RWPE2 (cell line): ENCODE data around the gene MRPL42.

Experiments used
- ATAC-seq: fragments of 200-7000 bp; cut with Tn5 transposase; 3 replicates; pipeline ENCODE4 v1.9.1; 2021; ENCODE audit warnings: low read depth
- DNase-seq: peaks from one replicate; pipeline ENCODE4 v3.0.0-alpha.2; 2020; ENCODE audit warnings: low spot score
- H3K27ac ChIP-seq: fragments of 450-650 bp; 2 replicates; pipeline ENCODE4 v1.5.1; 2017; ENCODE audit warnings: mild to moderate bottlenecking; ENCODE audit not compliant: poor library complexity, severe bottlenecking
- H3K27me3 ChIP-seq: fragments of 250-450 bp; sonication (Bioruptor Pico); 2 replicates; pipeline ENCODE4 v1.5.1; 2021; ENCODE audit warnings: mild to moderate bottlenecking, moderate library complexity; ENCODE audit not compliant: insufficient read depth, poor library complexity, severe bottlenecking
- H3K36me3 ChIP-seq: fragments of 250-450 bp; sonication (Bioruptor Pico); 2 replicates; pipeline ENCODE4 v1.5.1; 2020; ENCODE audit warnings: low read depth, mild to moderate bottlenecking, moderate library complexity
- H3K4me1 ChIP-seq: fragments of 250-450 bp; sonication (Bioruptor Pico); 2 replicates; pipeline ENCODE4 v1.5.1; 2021; ENCODE audit warnings: mild to moderate bottlenecking, moderate library complexity; ENCODE audit not compliant: insufficient read depth, poor library complexity, severe bottlenecking
- H3K4me3 ChIP-seq: fragments of 250-450 bp; sonication (Bioruptor Pico); 2 replicates; pipeline ENCODE4 v1.5.1; 2021; ENCODE audit warnings: mild to moderate bottlenecking, moderate library complexity; ENCODE audit not compliant: severe bottlenecking
- H3K9me3 ChIP-seq: fragments of 250-450 bp; sonication (Bioruptor Pico); 2 replicates; pipeline ENCODE4 v1.5.1; 2021; ENCODE audit warnings: mild to moderate bottlenecking, moderate library complexity; ENCODE audit not compliant: severe bottlenecking
- TF ChIP-seq, protein P1 (sequence below): fragments of 450-650 bp; IDR thresholded peaks from one replicate; pipeline ENCODE4 v1.5.1; 2017; ENCODE audit warnings: mild to moderate bottlenecking, moderate library complexity; ENCODE audit not compliant: poor library complexity, severe bottlenecking

MRPL42 gene

DNA sequence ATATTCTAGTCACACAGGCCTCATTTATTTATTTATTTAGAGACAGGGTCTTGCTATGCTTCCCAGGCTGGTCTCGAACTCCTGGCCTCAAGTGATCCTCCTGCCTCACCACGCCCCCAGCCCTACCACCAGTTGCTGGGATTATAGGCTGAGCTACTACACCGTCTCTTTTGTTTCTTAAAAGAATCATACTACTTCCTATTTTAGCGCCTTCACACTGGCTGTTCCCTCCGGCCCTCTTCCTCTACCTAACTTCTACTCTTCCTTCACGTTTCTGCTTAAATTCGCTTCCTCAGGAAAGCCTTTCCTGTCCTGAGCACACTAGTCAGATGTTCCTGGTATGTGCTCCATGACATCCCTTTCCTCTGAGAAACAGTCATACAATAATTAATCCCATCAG lies 6.4 kb upstream of the MRPL42 start:
- Histone ChIP-seq H3K36me3 (no peaks in the 10 kb centered on the region), H3K4me1 (no peaks in the 10 kb centered on the region), H3K27ac (no peak overlapping the region), H3K9me3 (no peaks in the 10 kb centered on the region), H3K4me3 (no peak overlapping the region), H3K27me3 (no peaks in the 10 kb centered on the region)
- DNase-seq (no peak), ATAC-seq (no peak)
- TF ChIP-seq, protein P1, sequence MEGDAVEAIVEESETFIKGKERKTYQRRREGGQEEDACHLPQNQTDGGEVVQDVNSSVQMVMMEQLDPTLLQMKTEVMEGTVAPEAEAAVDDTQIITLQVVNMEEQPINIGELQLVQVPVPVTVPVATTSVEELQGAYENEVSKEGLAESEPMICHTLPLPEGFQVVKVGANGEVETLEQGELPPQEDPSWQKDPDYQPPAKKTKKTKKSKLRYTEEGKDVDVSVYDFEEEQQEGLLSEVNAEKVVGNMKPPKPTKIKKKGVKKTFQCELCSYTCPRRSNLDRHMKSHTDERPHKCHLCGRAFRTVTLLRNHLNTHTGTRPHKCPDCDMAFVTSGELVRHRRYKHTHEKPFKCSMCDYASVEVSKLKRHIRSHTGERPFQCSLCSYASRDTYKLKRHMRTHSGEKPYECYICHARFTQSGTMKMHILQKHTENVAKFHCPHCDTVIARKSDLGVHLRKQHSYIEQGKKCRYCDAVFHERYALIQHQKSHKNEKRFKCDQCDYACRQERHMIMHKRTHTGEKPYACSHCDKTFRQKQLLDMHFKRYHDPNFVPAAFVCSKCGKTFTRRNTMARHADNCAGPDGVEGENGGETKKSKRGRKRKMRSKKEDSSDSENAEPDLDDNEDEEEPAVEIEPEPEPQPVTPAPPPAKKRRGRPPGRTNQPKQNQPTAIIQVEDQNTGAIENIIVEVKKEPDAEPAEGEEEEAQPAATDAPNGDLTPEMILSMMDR, result no peak

DNA sequence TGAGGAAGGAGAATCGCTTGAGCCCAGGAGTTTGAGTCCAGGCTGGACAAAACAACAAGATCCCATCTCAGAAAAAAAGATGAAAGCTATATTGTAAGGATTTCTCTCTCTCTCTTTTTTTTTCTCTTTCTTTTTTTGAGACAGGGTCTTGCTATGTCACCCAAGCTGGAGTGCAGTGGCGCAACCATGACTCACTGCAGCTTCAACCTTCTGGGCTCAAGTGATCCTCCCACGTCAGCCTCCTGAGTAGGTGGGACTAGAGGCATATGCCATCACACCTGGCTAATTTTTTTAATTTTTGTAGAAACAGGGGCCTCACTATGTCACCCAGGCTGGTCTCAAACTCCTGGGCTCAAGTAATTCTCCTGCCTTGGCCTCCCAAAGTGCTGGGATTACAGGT lies 5.8 kb upstream of the MRPL42 start:
- ATAC-seq, result no peak
- no peaks in the 10 kb centered on the region for H3K4me1 ChIP-seq
- no peak overlapping the region for H3K4me3 ChIP-seq
- no peaks in the 10 kb centered on the region for H3K27me3 ChIP-seq
- DNase-seq, result no peak
- H3K9me3 ChIP-seq, result no peaks in the 10 kb centered on the region
- TF ChIP-seq, protein P1, result no peak
- no peaks in the 10 kb centered on the region for H3K36me3 ChIP-seq
- H3K27ac ChIP-seq, result no peak overlapping the region

DNA sequence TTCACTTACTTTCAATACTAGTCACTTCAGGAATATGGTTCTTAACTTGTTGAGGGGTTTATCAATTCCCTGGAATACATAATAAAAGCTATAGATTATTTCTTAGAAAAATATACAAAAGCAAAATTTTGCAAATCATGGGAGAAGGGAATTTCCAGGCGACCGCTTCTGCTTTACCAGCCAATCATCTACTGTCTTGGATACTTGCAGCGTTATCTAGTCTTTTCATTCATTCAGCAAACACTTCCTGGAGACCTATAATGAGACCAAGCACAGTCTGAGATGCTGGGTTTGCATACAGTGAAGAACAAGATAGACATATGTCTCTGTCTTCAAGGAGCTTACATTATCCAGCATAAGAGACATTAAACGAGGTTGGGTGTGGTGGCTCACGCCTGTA lies 1.5 kb upstream of the MRPL42 start:
- TF ChIP-seq, protein P1, result no peak
- Histone ChIP-seq H3K4me3 (no peak overlapping the region), H3K4me1 (peaks cover 15% of the 10 kb centered on the region), H3K36me3 (peaks cover 21% of the 10 kb centered on the region), H3K27me3 (no peaks in the 10 kb centered on the region), H3K9me3 (no peaks in the 10 kb centered on the region), H3K27ac (no peak overlapping the region)
- no peak for DNase-seq
- ATAC-seq, result no peak

DNA sequence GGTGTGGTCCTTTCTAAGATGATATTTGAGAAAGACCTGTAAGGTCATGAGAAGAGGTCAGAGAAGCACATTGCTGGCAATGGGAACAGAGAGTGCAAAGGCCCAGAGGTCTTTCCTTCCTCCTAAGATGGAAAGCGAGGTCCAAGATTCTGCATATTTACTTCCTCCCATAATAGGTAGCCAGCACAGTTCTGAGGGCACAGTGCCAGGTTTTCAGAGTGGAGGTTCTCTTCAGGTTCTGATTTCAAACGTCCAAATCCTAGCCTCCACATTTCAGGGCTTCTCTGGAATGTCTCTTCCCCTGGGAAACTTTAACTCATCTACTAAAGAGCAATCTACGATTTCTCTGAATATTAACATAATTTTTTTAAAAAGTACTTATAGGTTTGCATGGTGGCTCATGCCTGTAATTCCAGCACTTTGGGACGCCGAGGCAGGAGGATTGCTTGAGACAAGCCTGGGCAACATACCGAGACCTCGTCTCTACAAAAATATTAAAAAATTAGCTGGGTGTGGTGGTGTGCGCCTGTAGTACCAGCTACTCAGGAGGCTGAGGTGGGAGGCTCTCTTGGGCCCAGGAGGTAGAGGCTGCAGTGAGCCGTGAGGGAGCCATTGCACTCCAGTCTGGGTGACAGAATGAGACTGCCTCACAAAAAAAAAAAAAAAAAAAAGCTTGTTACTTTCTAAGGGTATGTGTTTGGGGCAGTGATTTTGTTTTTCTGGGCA lies 526 bp upstream of the MRPL42 start:
- Histone ChIP-seq H3K27ac (peak overlapping the region; percentile 46), H3K27me3 (no peaks in the 10 kb centered on the region), H3K4me3 (peak overlapping the region; percentile 69), H3K36me3 (peaks cover 30% of the 10 kb centered on the region), H3K4me1 (peaks cover 15% of the 10 kb centered on the region), H3K9me3 (no peaks in the 10 kb centered on the region)
- DNase-seq, result no peak
- ATAC-seq, result no peak
- TF ChIP-seq, protein P1, result no peak

DNA sequence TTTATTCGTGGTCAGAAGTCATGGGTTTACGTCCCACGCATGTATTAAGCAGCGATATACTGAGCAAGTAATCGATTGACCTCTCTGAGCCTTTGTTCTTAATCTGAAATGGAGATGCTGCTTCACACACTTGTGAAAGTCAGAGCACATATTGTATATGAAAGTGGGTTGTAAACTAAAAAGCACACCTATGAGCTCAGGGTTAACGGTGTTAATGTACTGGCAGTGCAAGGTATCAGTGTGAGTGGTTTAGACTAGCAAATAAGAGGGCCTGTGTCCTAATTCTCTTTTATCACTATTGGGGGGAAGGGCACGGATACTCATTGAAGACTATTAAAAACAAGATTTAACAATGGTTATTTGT lies 676 bp downstream of the MRPL42 start:
- ATAC-seq, result peak; percentile 29; the same call in 2 of the 3 replicates
- Histone ChIP-seq H3K27me3 (no peaks in the 10 kb centered on the region), H3K4me3 (peak overlapping the region; percentile 69)

More for the DNA sequence above, 676 bp downstream of the MRPL42 start:
- no peak for DNase-seq
- TF ChIP-seq, protein P1, result no peak
- peaks cover 41% of the 10 kb centered on the region for H3K36me3 ChIP-seq
- peak overlapping the region; percentile 46 for H3K27ac ChIP-seq
- H3K9me3 ChIP-seq, result no peaks in the 10 kb centered on the region
- H3K4me1 ChIP-seq, result peaks cover 15% of the 10 kb centered on the region
